ENCODE data around the gene TMCC1. TPM values are rescaled to one million over a fixed set of nuclear protein-coding genes. Genes with fewer than 3 reads are reported as not detected.

TMCC1 gene
- total and polyA plus RNA-seq, 7 donors = 10.3 to 35.2 (median 27.6) TPM

DNA sequence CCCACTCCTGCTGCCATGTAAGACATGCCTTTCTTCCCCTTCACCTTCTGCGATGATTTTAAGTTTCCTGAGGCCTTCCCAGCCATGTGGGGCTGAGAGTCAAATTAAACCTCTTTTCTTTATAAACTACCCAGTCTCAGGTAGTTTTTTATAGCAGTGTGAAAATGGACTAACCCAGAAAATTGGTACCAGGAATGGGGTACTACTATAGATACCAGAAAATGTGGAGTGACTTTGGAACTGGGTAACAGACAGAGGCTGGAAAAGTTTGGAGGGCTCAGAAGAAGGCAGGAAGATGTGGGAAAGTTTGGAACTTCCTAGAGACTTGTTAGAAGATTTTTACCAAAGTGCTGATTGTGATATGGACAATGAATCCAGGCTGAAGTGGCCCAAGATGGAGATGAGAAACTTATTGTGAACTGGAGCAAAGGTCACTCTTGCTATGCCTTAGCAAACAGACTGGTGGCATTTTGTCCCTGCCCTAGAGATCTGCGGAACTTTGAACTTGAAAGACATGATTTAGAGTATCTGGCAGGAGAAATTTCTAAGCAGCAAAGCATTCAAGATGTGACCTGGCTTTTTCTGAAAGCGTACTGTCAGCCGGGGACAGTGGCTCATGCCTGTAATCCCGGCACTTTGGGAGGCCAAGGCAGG lies 52.7 kb downstream of the TMCC1 start:
- no peaks in the 10 kb centered on the region for H3K36me3 ChIP-seq
- no peak for TF ChIP-seq POLR2AphosphoS5 (IDR thresholded peaks at IDR 0.05)
- H3K27ac ChIP-seq = no peak overlapping the region

DNA sequence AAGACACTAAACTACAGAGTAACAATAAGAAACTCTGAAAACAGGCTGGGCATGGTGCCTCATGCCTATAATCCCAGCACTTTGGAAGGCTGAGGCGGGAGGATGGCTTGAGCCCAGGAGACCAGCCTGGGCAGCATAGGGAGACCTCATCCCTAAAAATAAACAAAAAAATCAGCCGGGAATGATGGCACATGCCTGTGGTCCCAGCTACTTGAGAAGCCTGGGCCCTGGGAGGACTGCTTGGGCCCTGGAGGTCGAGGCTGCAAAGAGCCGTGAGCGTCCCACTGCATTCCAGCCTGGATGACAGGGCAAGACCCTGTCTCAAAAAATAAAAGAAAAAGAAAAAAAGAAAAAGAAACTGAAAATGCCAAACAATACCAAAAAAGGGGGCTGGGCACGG lies 55.4 kb downstream of the TMCC1 start:
- no peak overlapping the region for H3K4me3 ChIP-seq
- no peak for DNase-seq
- 87 to 90% methylated on average over 6 of the region's 6 CpGs for WGBS, 2 donors
- no peaks in the 10 kb centered on the region for H3K36me3 ChIP-seq
- no peaks in the 10 kb centered on the region for H3K9me3 ChIP-seq
- peaks cover 0 to 7% (median 4%) of the 10 kb centered on the region in 4 donors for H3K4me1 ChIP-seq
- intact Hi-C loops (cut with DNase I) = no loop called here
- no peaks in the 10 kb centered on the region for H3K27me3 ChIP-seq
- no peak overlapping the region for H3K27ac ChIP-seq
- no peak for TF ChIP-seq POLR2AphosphoS5 (IDR thresholded peaks at IDR 0.05)
- TF ChIP-seq EP300 (IDR thresholded peaks at IDR 0.05) = no peak
- TF ChIP-seq, protein P1, sequence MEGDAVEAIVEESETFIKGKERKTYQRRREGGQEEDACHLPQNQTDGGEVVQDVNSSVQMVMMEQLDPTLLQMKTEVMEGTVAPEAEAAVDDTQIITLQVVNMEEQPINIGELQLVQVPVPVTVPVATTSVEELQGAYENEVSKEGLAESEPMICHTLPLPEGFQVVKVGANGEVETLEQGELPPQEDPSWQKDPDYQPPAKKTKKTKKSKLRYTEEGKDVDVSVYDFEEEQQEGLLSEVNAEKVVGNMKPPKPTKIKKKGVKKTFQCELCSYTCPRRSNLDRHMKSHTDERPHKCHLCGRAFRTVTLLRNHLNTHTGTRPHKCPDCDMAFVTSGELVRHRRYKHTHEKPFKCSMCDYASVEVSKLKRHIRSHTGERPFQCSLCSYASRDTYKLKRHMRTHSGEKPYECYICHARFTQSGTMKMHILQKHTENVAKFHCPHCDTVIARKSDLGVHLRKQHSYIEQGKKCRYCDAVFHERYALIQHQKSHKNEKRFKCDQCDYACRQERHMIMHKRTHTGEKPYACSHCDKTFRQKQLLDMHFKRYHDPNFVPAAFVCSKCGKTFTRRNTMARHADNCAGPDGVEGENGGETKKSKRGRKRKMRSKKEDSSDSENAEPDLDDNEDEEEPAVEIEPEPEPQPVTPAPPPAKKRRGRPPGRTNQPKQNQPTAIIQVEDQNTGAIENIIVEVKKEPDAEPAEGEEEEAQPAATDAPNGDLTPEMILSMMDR (IDR thresholded peaks at IDR 0.05) = no peak
- no peak for TF ChIP-seq POLR2A (IDR thresholded peaks at IDR 0.05)

More for the DNA sequence above, 52.7 kb downstream of the TMCC1 start:
- intact Hi-C loops (cut with DNase I) = no loop called here
- H3K4me1 ChIP-seq = peaks cover 0 to 7% (median 4%) of the 10 kb centered on the region in 4 donors
- no peak overlapping the region for H3K4me3 ChIP-seq
- no peaks in the 10 kb centered on the region for H3K27me3 ChIP-seq
- no peak for DNase-seq
- WGBS, 2 donors = 50 to 79% methylated on average over 5 of the region's 5 CpGs
- no peaks in the 10 kb centered on the region for H3K9me3 ChIP-seq

DNA sequence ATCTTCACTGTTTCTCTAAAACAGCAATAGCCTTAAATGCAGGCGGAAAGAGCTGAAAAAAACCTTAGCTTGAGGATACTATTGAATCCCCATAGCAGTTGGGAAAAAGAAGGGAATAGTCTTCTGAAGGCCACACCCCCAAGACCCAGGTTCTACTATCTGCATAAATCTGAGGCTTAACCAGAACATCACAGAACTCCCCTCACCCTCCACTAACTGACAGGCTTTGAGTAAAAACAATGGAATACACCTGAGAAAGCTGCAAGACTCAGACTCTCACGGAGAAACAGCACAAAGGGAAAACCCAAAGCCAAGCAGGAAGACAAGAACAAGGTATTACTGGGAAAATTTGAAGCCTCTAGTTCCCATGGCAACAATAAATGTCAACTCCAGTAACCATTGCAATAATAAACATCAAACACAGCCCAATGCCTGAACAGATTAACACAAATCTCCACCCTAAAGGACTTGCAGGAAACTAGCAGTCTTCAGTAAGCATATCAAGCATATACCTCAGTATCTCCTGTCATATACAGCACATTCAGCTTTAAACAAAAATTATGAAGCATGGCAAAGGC lies 56.4 kb downstream of the TMCC1 start:
- no peak for DNase-seq
- TF ChIP-seq EP300 (IDR thresholded peaks at IDR 0.05) (no peak), POLR2AphosphoS5 (IDR thresholded peaks at IDR 0.05) (no peak), POLR2A (IDR thresholded peaks at IDR 0.05) (no peak)
- TF ChIP-seq, protein P1 (IDR thresholded peaks at IDR 0.05) = no peak
- Histone ChIP-seq H3K36me3 (no peaks in the 10 kb centered on the region), H3K9me3 (no peaks in the 10 kb centered on the region), H3K4me3 (no peak overlapping the region), H3K27me3 (no peaks in the 10 kb centered on the region), H3K27ac (no peak overlapping the region), H3K4me1 (peaks cover 0 to 7% (median 4%) of the 10 kb centered on the region in 4 donors)
- intact Hi-C loops (cut with DNase I) = no loop called here
- WGBS, 2 donors = 62 to 82% methylated on average over 2 of the region's 2 CpGs

DNA sequence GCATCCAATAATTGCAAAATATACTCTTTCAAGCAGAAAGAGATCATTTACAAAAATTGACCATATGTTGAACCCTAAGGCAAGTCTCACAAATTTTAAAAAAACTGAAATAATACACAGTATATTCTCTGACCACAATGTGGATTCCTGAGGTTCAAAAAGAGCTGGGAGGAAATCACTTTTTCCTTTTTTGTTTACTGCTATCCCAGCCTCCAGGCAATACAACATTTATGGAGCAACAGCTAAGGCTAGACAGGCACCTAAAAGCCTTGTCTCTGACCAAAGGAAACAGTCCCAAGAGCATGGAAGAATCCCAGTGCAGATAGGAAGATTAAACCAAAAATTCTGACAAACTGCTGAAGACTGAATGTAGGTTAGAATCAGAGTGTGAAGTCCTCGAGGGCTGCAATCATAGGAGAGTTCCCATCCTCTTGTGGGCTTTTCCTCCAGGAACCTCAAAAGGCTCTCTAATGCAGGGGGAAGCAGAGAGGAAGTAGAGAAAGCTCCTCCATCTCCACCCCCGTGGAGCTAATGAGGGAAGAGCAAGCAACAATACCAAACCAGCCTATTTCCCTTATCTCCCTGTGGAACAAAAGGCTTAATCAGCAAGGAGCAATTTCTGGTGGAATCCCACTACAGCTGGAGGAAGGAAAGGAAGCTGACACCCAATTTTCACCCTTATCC lies 57.0 kb downstream of the TMCC1 start:
- H3K4me3 ChIP-seq = no peak overlapping the region
- intact Hi-C loops (cut with DNase I) = no loop called here
- no peaks in the 10 kb centered on the region for H3K9me3 ChIP-seq
- H3K36me3 ChIP-seq = no peaks in the 10 kb centered on the region
- DNase-seq = no peak
- TF ChIP-seq POLR2AphosphoS5 (IDR thresholded peaks at IDR 0.05) (no peak), EP300 (IDR thresholded peaks at IDR 0.05) (no peak)
- WGBS, 2 donors = 54 to 58% methylated on average over 2 of the region's 2 CpGs
- H3K27me3 ChIP-seq = no peaks in the 10 kb centered on the region
- no peak overlapping the region for H3K27ac ChIP-seq
- peaks cover 0 to 8% (median 7%) of the 10 kb centered on the region in 4 donors for H3K4me1 ChIP-seq

DNA sequence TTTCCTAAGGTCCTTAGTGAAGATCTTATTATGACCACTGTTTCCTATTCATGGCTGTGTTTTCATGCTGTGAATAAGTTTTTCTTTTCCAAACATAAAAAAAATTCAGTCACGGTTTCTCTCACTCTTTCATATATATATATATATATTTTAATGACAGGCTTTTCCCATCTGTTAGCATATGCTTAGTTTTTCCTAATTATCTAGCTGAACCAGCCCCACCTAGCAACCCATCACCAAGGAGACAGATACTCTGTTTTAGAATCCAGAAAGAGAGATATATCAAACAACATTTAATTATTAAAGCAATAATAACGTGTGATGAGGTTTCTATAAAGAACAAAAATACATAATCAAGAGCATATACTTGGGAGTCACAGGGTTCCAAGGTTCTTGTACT lies 58.3 kb downstream of the TMCC1 start:
- Histone ChIP-seq H3K9me3 (no peaks in the 10 kb centered on the region), H3K4me1 (peaks cover 0 to 10% (median 8%) of the 10 kb centered on the region in 4 donors), H3K36me3 (no peaks in the 10 kb centered on the region), H3K27ac (no peak overlapping the region), H3K4me3 (no peak overlapping the region), H3K27me3 (no peaks in the 10 kb centered on the region)
- no peak for DNase-seq
- 73 to 82% methylated on average over 2 of the region's 2 CpGs for WGBS, 2 donors
- intact Hi-C loops (cut with DNase I) = no loop called here
- TF ChIP-seq, protein P1 (IDR thresholded peaks at IDR 0.05) = no peak
- no peak for TF ChIP-seq POLR2A (IDR thresholded peaks at IDR 0.05)
- TF ChIP-seq POLR2AphosphoS5 (IDR thresholded peaks at IDR 0.05) = no peak
- no peak for TF ChIP-seq EP300 (IDR thresholded peaks at IDR 0.05)
